Keratinocyte (primary cell): ENCODE data around the gene MIS18A. TPM values are rescaled to one million over a fixed set of nuclear protein-coding genes. Genes with fewer than 3 reads are reported as not detected.

ENCODE experiments used
- DNase-seq: peaks from one replicate; pipeline ENCODE4 v3.0.0-alpha.2; 2011; ENCODE audit warnings: low read depth, missing footprints, low spot score
- FAIRE-seq: peaks from 2 replicates; lab custom pipeline; 2011; peaks lifted over from hg19 to GRCh38; lab: Jason Lieb, UNC
- H2AFZ ChIP-seq: 2 replicates; pipeline ENCODE4 v1.6.0; 2012; ENCODE audit warnings: low read length, control low read depth, inconsistent platforms; ENCODE audit not compliant: control insufficient read depth
- H3K27ac ChIP-seq: 2 replicates; pipeline ENCODE4 v1.5.1; 2011; ENCODE audit warnings: low read length; ENCODE audit not compliant: control insufficient read depth, insufficient read depth
- H3K27me3 ChIP-seq: 3 replicates; pipeline ENCODE4 v1.6.0; 2011; ENCODE audit warnings: low read length; ENCODE audit not compliant: control insufficient read depth, insufficient read depth; ENCODE audit errors: extremely low read depth
- H3K36me3 ChIP-seq, 2 experiments: 2 replicates in 1 of 2; 3 replicates in 1 of 2; pipeline ENCODE4 v1.5.1; 2011; ENCODE audit warnings: low read length in 2 of 2, mild to moderate bottlenecking in 1 of 2; ENCODE audit not compliant: control insufficient read depth in 2 of 2, insufficient read depth in 2 of 2; ENCODE audit errors: extremely low read depth in 1 of 2
- H3K4me1 ChIP-seq: 3 replicates; pipeline ENCODE4 v1.5.1; 2011; ENCODE audit warnings: low read length; ENCODE audit not compliant: control insufficient read depth, insufficient read depth; ENCODE audit errors: extremely low read depth
- H3K4me2 ChIP-seq: 3 replicates; pipeline ENCODE4 v1.6.0; 2011; ENCODE audit warnings: low read depth, low read length; ENCODE audit not compliant: control insufficient read depth, insufficient read depth; ENCODE audit errors: extremely low read depth
- H3K4me3 ChIP-seq, 3 experiments: fragments of 200-600 bp in 1 of 3; sonication (generic) in 1 of 3; 2 replicates in 2 of 3; 3 replicates in 1 of 3; pipeline ENCODE4 v1.5.1; 2011 to 2016; ENCODE audit warnings: low read length in 3 of 3, mild to moderate bottlenecking in 3 of 3, control low read depth in 2 of 3, inconsistent platforms in 1 of 3, low read depth in 1 of 3, mixed read lengths in 1 of 3, mixed run types in 1 of 3, moderate library complexity in 1 of 3; ENCODE audit not compliant: control insufficient read depth in 2 of 3, insufficient read depth in 2 of 3; ENCODE audit errors: extremely low read depth in 1 of 3
- H3K79me2 ChIP-seq: 2 replicates; pipeline ENCODE4 v1.6.0; 2012; ENCODE audit warnings: low read length; ENCODE audit not compliant: control insufficient read depth, insufficient read depth
- H3K9ac ChIP-seq: 3 replicates; pipeline ENCODE4 v1.6.0; 2011; ENCODE audit warnings: low read length; ENCODE audit not compliant: control insufficient read depth, insufficient read depth; ENCODE audit errors: extremely low read depth
- H3K9me1 ChIP-seq: 3 replicates; pipeline ENCODE4 v1.6.0; 2011; ENCODE audit warnings: low read length; ENCODE audit not compliant: control insufficient read depth, insufficient read depth; ENCODE audit errors: extremely low read depth
- H3K9me3 ChIP-seq: 2 replicates; pipeline ENCODE4 v1.5.1; 2012; ENCODE audit warnings: low read depth, low read length; ENCODE audit not compliant: control insufficient read depth
- H4K20me1 ChIP-seq: 3 replicates; pipeline ENCODE4 v1.6.0; 2011; ENCODE audit warnings: low read length; ENCODE audit not compliant: control insufficient read depth, insufficient read depth; ENCODE audit errors: extremely low read depth
- EZH2 ChIP-seq: IDR thresholded peaks from one replicate; pipeline ENCODE4 v1.6.1; 2012; ENCODE audit warnings: inconsistent platforms, mild to moderate bottlenecking, low read length, moderate library complexity
- dilution Hi-C: fragments of 300-500 bp; cut with MboI; formaldehyde crosslinking; loops from one replicate; pipeline ENCODE4 v1.7.0; 2020; ENCODE audit warnings: low sequenced_read_pairs; ENCODE audit not compliant: extremely low pct_ligation_motif_present
- polyA plus RNA-seq, 5 experiments: library from polyadenylated mRNA; depleted of rRNA in 3 of 5; stranded (reverse) in 3 of 5; stranded (forward) in 1 of 5; unstranded in 1 of 5; fragments of >200 nt; gene quantifications; 1 replicate in 1 of 5; 2 replicates in 3 of 5; 3 replicates in 1 of 5; pipeline versions ENCODE4 v1.2.1 to v1.2.3, GENCODE V29; 2011 to 2012; ENCODE audit warnings: missing spikeins in 2 of 5, low read depth in 1 of 5, low replicate concordance in 1 of 5
- TF ChIP-seq, protein P1 (sequence below), 3 experiments: IDR thresholded peaks in 1 of 3; conservative IDR thresholded peaks in 1 of 3; optimal IDR thresholded peaks in 1 of 3; 2 replicates in 2 of 3; 3 replicates in 1 of 3; pipeline versions ENCODE3 to v1.5.1; 2011; ENCODE audit warnings: low read length in 3 of 3, mild to moderate bottlenecking in 3 of 3, moderate library complexity in 2 of 3, control low read depth in 1 of 3, inconsistent platforms in 1 of 3; ENCODE audit not compliant: insufficient read depth in 2 of 3; ENCODE audit errors: extremely low read depth in 1 of 3

Gene MIS18A
- polyA plus RNA-seq, 1 donor (not counting 4 experiments of a cell fraction or from before 2014, with no cell fraction given) = 12.1 TPM

- H3K27me3 ChIP-seq = no peaks in the 10 kb centered on the region
- TF ChIP-seq, protein P1, sequence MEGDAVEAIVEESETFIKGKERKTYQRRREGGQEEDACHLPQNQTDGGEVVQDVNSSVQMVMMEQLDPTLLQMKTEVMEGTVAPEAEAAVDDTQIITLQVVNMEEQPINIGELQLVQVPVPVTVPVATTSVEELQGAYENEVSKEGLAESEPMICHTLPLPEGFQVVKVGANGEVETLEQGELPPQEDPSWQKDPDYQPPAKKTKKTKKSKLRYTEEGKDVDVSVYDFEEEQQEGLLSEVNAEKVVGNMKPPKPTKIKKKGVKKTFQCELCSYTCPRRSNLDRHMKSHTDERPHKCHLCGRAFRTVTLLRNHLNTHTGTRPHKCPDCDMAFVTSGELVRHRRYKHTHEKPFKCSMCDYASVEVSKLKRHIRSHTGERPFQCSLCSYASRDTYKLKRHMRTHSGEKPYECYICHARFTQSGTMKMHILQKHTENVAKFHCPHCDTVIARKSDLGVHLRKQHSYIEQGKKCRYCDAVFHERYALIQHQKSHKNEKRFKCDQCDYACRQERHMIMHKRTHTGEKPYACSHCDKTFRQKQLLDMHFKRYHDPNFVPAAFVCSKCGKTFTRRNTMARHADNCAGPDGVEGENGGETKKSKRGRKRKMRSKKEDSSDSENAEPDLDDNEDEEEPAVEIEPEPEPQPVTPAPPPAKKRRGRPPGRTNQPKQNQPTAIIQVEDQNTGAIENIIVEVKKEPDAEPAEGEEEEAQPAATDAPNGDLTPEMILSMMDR (optimal IDR thresholded peaks at IDR 0.05 in 1 of 3, IDR thresholded peaks at IDR 0.05 in 1 of 3, conservative IDR thresholded peaks at IDR 0.05 in 1 of 3; ENCODE audit: extremely low read depth in 1 of 3, insufficient read depth in 2 of 3, low read length in 3 of 3) = no peak
- TF ChIP-seq EZH2 = no peak
- peaks cover 0 to 6% of the 10 kb centered on the region in 2 experiments for H3K36me3 ChIP-seq
- peak overlapping the region; percentile 60 for H3K27ac ChIP-seq
- peak overlapping the region; percentile 83 for H3K9ac ChIP-seq
- H3K4me1 ChIP-seq = peaks cover 12% of the 10 kb centered on the region
- H3K4me3 ChIP-seq = peak overlapping the region; percentile 81 to 97 (median 88)
- peak overlapping the region; percentile 91 for H3K4me2 ChIP-seq
- dilution Hi-C loops = no loop called here
- H2AFZ ChIP-seq = peak overlapping the region; percentile 99
- DNase-seq (no peak), FAIRE-seq (no peak)
- H3K9me3 ChIP-seq = no peaks in the 10 kb centered on the region
- H3K9me1 ChIP-seq = no peaks in the 10 kb centered on the region
- peaks cover 13% of the 10 kb centered on the region for H3K79me2 ChIP-seq
- H4K20me1 ChIP-seq = no peaks in the 10 kb centered on the region
Measured at GRCh38 chr21:32278103-32278502, 746 bp downstream of the MIS18A start.

- TF ChIP-seq EZH2 = no peak
- TF ChIP-seq, protein P1 (optimal IDR thresholded peaks at IDR 0.05 in 1 of 3, IDR thresholded peaks at IDR 0.05 in 1 of 3, conservative IDR thresholded peaks at IDR 0.05 in 1 of 3; ENCODE audit: extremely low read depth in 1 of 3, insufficient read depth in 2 of 3, low read length in 3 of 3) = no peak
- Histone ChIP-seq H3K4me1 (peaks cover 12% of the 10 kb centered on the region), H3K79me2 (peaks cover 13% of the 10 kb centered on the region), H3K27ac (no peak overlapping the region), H3K36me3 (peaks cover 3 to 6% of the 10 kb centered on the region in 2 experiments), H3K9me1 (no peaks in the 10 kb centered on the region), H3K9me3 (no peaks in the 10 kb centered on the region), H3K4me2 (no peak overlapping the region), H3K27me3 (no peaks in the 10 kb centered on the region), H2AFZ (no peak overlapping the region), H3K9ac (no peak overlapping the region), H4K20me1 (no peaks in the 10 kb centered on the region), H3K4me3 (no peak overlapping the region)
- DNase-seq (no peak), FAIRE-seq (no peak)
- dilution Hi-C loops = no loop called here
Measured at GRCh38 chr21:32276671-32277070, 2.2 kb downstream of the MIS18A start.
